ENCODE data around the gene NMRAL1.

NMRAL1 gene

GRCh38 chr16:4517812-4518680 is 43.6 kb upstream of the NMRAL1 start:
- H3K4me3 ChIP-seq (ENCODE audit: low read depth in 1 of 2, low read length in 1 of 2) = no peak overlapping the region
- H3K36me3 ChIP-seq = peaks cover 17% of the 10 kb centered on the region
- TF ChIP-seq CTCF (IDR thresholded peaks at IDR 0.05) = no peak
- H3K4me1 ChIP-seq (ENCODE audit: control insufficient read depth in 1 of 2, insufficient read depth in 1 of 2, low read depth in 1 of 2, low read length in 1 of 2) = peaks cover 23 to 31% of the 10 kb centered on the region in 2 experiments
- H3K9me3 ChIP-seq = no peaks in the 10 kb centered on the region
- H3K27ac ChIP-seq = no peak overlapping the region
- no peaks in the 10 kb centered on the region for H3K27me3 ChIP-seq

GRCh38 chr16:4515611-4516233 is 41.3 kb upstream of the NMRAL1 start:
- H3K36me3 ChIP-seq = peaks cover 41% of the 10 kb centered on the region
- H3K27me3 ChIP-seq = no peaks in the 10 kb centered on the region
- H3K4me3 ChIP-seq (ENCODE audit: low read depth in 1 of 2, low read length in 1 of 2) = peak overlapping the region in 1 of 2 experiments; percentile 0
- peak overlapping the region; percentile 66 for H3K27ac ChIP-seq
- no peaks in the 10 kb centered on the region for H3K9me3 ChIP-seq
- H3K4me1 ChIP-seq (ENCODE audit: control insufficient read depth in 1 of 2, insufficient read depth in 1 of 2, low read depth in 1 of 2, low read length in 1 of 2) = peaks cover 24 to 35% of the 10 kb centered on the region in 2 experiments
- TF ChIP-seq CTCF (IDR thresholded peaks at IDR 0.05) = peak; percentile 16

- Histone ChIP-seq H3K27me3 (no peaks in the 10 kb centered on the region), H3K27ac (peak overlapping the region; percentile 66), H3K9me3 (no peaks in the 10 kb centered on the region), H3K4me3 (ENCODE audit: low read depth in 1 of 2, low read length in 1 of 2) (no peak overlapping the region), H3K4me1 (ENCODE audit: control insufficient read depth in 1 of 2, insufficient read depth in 1 of 2, low read depth in 1 of 2, low read length in 1 of 2) (peaks cover 24 to 36% of the 10 kb centered on the region in 2 experiments), H3K36me3 (peaks cover 50% of the 10 kb centered on the region)
- no peak for TF ChIP-seq CTCF (IDR thresholded peaks at IDR 0.05)
Measured at GRCh38 chr16:4514606-4515005, 40.2 kb upstream of the NMRAL1 start.

GRCh38 chr16:4513881-4514280 is 39.5 kb upstream of the NMRAL1 start:
- Histone ChIP-seq H3K9me3 (no peaks in the 10 kb centered on the region), H3K4me3 (ENCODE audit: low read depth in 1 of 2, low read length in 1 of 2) (no peak overlapping the region), H3K27me3 (no peaks in the 10 kb centered on the region), H3K36me3 (peaks cover 57% of the 10 kb centered on the region), H3K27ac (peak overlapping the region; percentile 66), H3K4me1 (ENCODE audit: control insufficient read depth in 1 of 2, insufficient read depth in 1 of 2, low read depth in 1 of 2, low read length in 1 of 2) (peaks cover 24 to 36% of the 10 kb centered on the region in 2 experiments)
- no peak for TF ChIP-seq CTCF (IDR thresholded peaks at IDR 0.05)

- no peaks in the 10 kb centered on the region for H3K27me3 ChIP-seq
- H3K9me3 ChIP-seq = no peaks in the 10 kb centered on the region
- TF ChIP-seq CTCF (IDR thresholded peaks at IDR 0.05) = no peak
- H3K36me3 ChIP-seq = peaks cover 63% of the 10 kb centered on the region
- H3K4me1 ChIP-seq (ENCODE audit: control insufficient read depth in 1 of 2, insufficient read depth in 1 of 2, low read depth in 1 of 2, low read length in 1 of 2) = peaks cover 24 to 36% of the 10 kb centered on the region in 2 experiments
- H3K27ac ChIP-seq = no peak overlapping the region
- no peak overlapping the region for H3K4me3 ChIP-seq (ENCODE audit: low read depth in 1 of 2, low read length in 1 of 2)
Measured at GRCh38 chr16:4513086-4513860, 38.8 kb upstream of the NMRAL1 start.
